Stomach smooth muscle (tissue), 2 donors: ENCODE data around the gene LRRC4C.

Source experiments
- H3K27ac ChIP-seq: one replicate; pipeline ENCODE4 v1.7.0; 2013; ENCODE audit warnings: mild to moderate bottlenecking, low read length, inconsistent platforms
- H3K27me3 ChIP-seq, 2 donors: one replicate each; pipeline ENCODE4 v1.7.0; 2013; ENCODE audit warnings: low read length in 2 of 2; ENCODE audit not compliant: insufficient read depth in 2 of 2, control insufficient read depth in 1 of 2
- H3K36me3 ChIP-seq, 2 donors: one replicate each; pipeline ENCODE4 v1.7.0; 2013; ENCODE audit warnings: low read length in 2 of 2; ENCODE audit not compliant: control insufficient read depth in 2 of 2, insufficient read depth in 2 of 2
- H3K4me1 ChIP-seq: one replicate; pipeline ENCODE4 v1.7.0; 2013; ENCODE audit warnings: low read length; ENCODE audit not compliant: control insufficient read depth, insufficient read depth
- H3K4me3 ChIP-seq, 2 donors: one replicate each; pipeline ENCODE4 v1.7.0; 2013; ENCODE audit warnings: low read length in 2 of 2
- H3K9ac ChIP-seq, 2 donors: one replicate each; pipeline ENCODE4 v1.7.0; 2013; ENCODE audit warnings: low read length in 2 of 2, mild to moderate bottlenecking in 1 of 2
- H3K9me3 ChIP-seq, 2 donors: one replicate each; pipeline ENCODE4 v1.7.0; 2013; ENCODE audit warnings: low read length in 2 of 2; ENCODE audit not compliant: control insufficient read depth in 2 of 2
- donor health status: healthy.
- donor health status: Pancreatic carcinoma.

The LRRC4C gene

GRCh38 chr11:40713083-40713482, 746.4 kb downstream of the LRRC4C start:
- Histone ChIP-seq H3K27ac (no peak overlapping the region), H3K9ac (no peak overlapping the region), H3K27me3 (no peaks in the 10 kb centered on the region), H3K4me3 (no peak overlapping the region), H3K36me3 (no peaks in the 10 kb centered on the region), H3K4me1 (no peaks in the 10 kb centered on the region), H3K9me3 (no peaks in the 10 kb centered on the region)

- Histone ChIP-seq H3K9ac (no peak overlapping the region), H3K27me3 (no peaks in the 10 kb centered on the region), H3K4me3 (no peak overlapping the region), H3K9me3 (no peaks in the 10 kb centered on the region), H3K4me1 (no peaks in the 10 kb centered on the region), H3K36me3 (no peaks in the 10 kb centered on the region), H3K27ac (no peak overlapping the region)
These were observed 758.4 kb downstream of the LRRC4C start for GRCh38 chr11:40701027-40701426.

- Histone ChIP-seq H3K4me1 (no peaks in the 10 kb centered on the region), H3K9me3 (no peaks in the 10 kb centered on the region), H3K4me3 (no peak overlapping the region), H3K27me3 (no peaks in the 10 kb centered on the region), H3K27ac (no peak overlapping the region), H3K9ac (no peak overlapping the region), H3K36me3 (no peaks in the 10 kb centered on the region)
These were observed 769.6 kb downstream of the LRRC4C start for GRCh38 chr11:40689823-40690222.

GRCh38 chr11:40688369-40688768, 771.1 kb downstream of the LRRC4C start:
- Histone ChIP-seq H3K4me1 (no peaks in the 10 kb centered on the region), H3K27me3 (no peaks in the 10 kb centered on the region), H3K9ac (no peak overlapping the region), H3K9me3 (no peaks in the 10 kb centered on the region), H3K4me3 (no peak overlapping the region), H3K27ac (no peak overlapping the region), H3K36me3 (no peaks in the 10 kb centered on the region)

GRCh38 chr11:40686765-40687164, 772.7 kb downstream of the LRRC4C start:
- Histone ChIP-seq H3K36me3 (no peaks in the 10 kb centered on the region), H3K9ac (no peak overlapping the region), H3K9me3 (no peaks in the 10 kb centered on the region), H3K4me3 (no peak overlapping the region), H3K4me1 (no peaks in the 10 kb centered on the region), H3K27me3 (no peaks in the 10 kb centered on the region), H3K27ac (no peak overlapping the region)

GRCh38 chr11:40683010-40683409, 776.4 kb downstream of the LRRC4C start:
- H3K4me1 ChIP-seq: no peaks in the 10 kb centered on the region
- no peak overlapping the region for H3K27ac ChIP-seq
- H3K36me3 ChIP-seq: no peaks in the 10 kb centered on the region
- H3K27me3 ChIP-seq: no peaks in the 10 kb centered on the region
- no peak overlapping the region for H3K4me3 ChIP-seq
- H3K9me3 ChIP-seq: peaks cover 0 to 3% of the 10 kb centered on the region in 2 donors
- H3K9ac ChIP-seq: no peak overlapping the region

- no peak overlapping the region for H3K9ac ChIP-seq
- peaks cover 0 to 3% of the 10 kb centered on the region in 2 donors for H3K9me3 ChIP-seq
- no peak overlapping the region for H3K4me3 ChIP-seq
- H3K27me3 ChIP-seq: no peaks in the 10 kb centered on the region
- H3K27ac ChIP-seq: no peak overlapping the region
- no peaks in the 10 kb centered on the region for H3K36me3 ChIP-seq
- no peaks in the 10 kb centered on the region for H3K4me1 ChIP-seq
These were observed 780.2 kb downstream of the LRRC4C start for GRCh38 chr11:40679276-40679675.

- peaks cover 0 to 2% of the 10 kb centered on the region in 2 donors for H3K9me3 ChIP-seq
- no peak overlapping the region for H3K27ac ChIP-seq
- H3K4me3 ChIP-seq: no peak overlapping the region
- H3K27me3 ChIP-seq: no peaks in the 10 kb centered on the region
- no peak overlapping the region for H3K9ac ChIP-seq
- no peaks in the 10 kb centered on the region for H3K4me1 ChIP-seq
- no peaks in the 10 kb centered on the region for H3K36me3 ChIP-seq
These were observed 812.2 kb downstream of the LRRC4C start for GRCh38 chr11:40647295-40647694.

GRCh38 chr11:40642284-40642683, 817.2 kb downstream of the LRRC4C start:
- H3K4me1 ChIP-seq: no peaks in the 10 kb centered on the region
- no peak overlapping the region for H3K27ac ChIP-seq
- no peak overlapping the region for H3K9ac ChIP-seq
- no peaks in the 10 kb centered on the region for H3K27me3 ChIP-seq
- no peaks in the 10 kb centered on the region for H3K9me3 ChIP-seq
- no peaks in the 10 kb centered on the region for H3K36me3 ChIP-seq
- no peak overlapping the region for H3K4me3 ChIP-seq

GRCh38 chr11:40619654-40620053, 839.8 kb downstream of the LRRC4C start:
- Histone ChIP-seq H3K9ac (no peak overlapping the region), H3K27me3 (no peaks in the 10 kb centered on the region), H3K4me3 (no peak overlapping the region), H3K36me3 (no peaks in the 10 kb centered on the region), H3K27ac (no peak overlapping the region), H3K9me3 (no peaks in the 10 kb centered on the region), H3K4me1 (no peaks in the 10 kb centered on the region)

- no peak overlapping the region for H3K27ac ChIP-seq
- H3K36me3 ChIP-seq: no peaks in the 10 kb centered on the region
- no peaks in the 10 kb centered on the region for H3K4me1 ChIP-seq
- H3K27me3 ChIP-seq: no peaks in the 10 kb centered on the region
- peaks cover 3 to 17% of the 10 kb centered on the region in 2 donors for H3K9me3 ChIP-seq
- no peak overlapping the region for H3K4me3 ChIP-seq
- no peak overlapping the region for H3K9ac ChIP-seq
These were observed 852.7 kb downstream of the LRRC4C start for GRCh38 chr11:40606800-40607199.
